GM21360 (cell line): ENCODE data around the gene METRN.

Source experiments
- ATAC-seq: cut with Tn5 transposase; IDR thresholded peaks from one replicate; pipeline ENCODE4 v1.9.1; 2021; ENCODE audit warnings: mild to moderate bottlenecking, moderate library complexity; ENCODE audit not compliant: unreplicated experiment

METRN gene

DNA sequence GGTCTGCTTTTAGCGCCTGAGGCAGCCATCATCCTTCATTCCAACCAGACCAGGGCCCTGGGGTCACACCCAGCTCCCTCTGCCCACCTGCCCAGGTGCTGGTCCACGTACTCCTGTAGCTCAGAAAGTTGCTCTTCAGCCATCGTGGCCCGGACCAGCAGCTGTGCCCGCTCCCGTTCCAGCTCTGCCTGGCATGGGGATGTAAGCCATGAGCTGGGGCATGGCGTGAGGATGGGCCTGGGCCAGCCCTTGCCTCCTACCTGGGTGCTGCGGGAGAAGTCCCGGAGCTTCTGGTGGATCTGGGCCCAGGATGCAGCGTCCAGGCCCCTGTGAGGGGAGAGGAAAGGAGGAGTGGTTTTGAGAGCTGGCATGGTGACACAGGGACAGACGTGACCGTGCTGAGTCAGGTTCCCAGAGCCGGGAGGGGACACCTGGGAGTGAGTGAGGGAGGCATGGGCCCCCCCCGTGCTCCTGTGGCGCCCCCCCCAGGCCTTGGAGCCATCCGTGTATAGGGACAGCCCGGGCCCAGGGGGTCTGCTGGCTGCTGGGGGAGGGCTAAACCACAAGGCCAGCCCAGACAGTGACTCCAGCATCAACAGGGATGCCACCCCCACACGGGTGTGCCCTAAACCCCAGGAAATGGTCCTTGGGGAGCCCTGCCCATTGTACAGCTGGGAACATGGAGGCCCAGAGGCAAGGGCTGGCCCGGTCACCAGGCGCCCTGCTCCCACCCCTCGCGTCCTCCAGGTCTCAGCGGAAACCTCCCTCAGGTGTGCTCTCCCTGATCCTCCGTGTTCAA lies 8.1 kb downstream of the METRN start:
- ATAC-seq, result no peak

DNA sequence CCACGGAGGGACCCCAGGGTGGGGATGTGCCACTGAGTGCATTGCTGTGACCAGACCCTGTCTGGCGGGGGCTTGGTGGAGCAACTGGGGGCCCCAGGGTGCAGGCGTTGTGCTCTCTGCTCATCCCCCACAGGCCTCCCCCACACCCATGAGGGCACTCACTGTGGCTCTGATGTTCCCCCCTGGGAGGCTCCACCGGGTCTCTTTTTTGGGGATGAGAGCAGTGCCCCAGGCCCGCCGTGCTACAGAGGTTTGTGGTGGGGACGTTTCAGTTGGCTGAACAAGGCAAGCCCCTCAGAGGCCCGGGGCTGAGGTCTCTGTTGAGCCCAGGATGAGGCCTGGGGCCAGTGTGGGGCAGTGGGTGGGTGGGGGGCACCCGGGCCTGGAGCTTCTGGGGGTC lies 8.8 kb downstream of the METRN start:
- ATAC-seq, result no peak

DNA sequence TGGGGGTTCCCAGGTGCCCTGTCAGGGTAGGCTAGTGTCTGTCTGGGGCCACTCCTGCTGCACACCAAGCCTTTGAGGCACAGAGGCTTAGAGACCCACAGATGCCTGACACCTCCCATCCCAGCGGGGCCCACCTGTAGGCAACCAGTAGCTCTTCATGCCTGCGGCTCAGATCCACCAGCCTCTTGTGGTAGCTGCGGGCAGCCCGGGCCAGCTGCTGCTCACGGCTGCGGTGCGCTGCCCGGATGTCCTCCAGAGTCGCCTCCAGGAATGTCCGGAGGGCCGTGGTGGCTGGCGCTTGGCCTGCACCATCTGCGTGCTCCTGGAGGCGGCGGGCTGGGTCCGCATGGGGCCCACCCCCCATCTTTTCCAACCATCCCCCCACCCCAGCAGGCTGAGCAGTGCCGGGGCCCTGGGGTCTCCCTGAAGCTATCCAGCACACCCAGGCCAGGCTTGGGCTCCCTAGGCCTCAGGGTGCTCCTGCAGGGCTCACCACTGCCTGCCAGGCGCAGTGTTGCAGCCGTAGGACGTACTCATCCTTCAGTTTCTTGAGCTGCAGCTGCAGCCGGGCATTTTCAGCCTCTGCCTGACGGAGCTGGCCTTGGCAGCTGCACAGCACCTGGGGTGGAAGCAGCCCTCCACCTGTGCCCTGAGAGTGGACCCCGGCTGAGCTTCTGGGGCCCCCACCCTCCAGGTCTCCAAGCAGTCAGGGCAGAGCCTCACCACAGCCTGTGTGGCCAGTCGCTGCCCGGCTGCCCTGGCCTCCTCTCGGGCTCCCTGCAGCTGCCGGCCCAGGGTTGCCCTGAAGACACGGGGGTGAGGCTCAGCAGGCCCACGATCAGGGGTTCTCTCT lies 9.5 kb downstream of the METRN start:
- ATAC-seq, result no peak

DNA sequence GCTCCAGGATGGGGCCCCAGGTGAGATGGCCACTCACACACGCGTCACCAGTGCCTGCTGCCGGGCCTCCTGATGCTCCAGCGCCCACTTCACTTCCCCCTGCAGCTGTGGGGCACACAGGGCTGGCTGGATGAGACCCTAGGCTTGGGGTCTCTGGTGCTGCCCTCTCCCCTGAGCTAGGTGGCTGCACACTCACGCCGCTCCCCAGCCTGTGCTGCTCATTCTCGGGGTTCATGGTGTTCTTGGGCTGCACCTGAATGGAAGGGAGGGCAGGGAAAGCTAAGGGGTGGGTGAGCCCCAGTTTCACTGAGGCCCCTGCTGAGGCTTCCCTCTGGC lies 10.1 kb downstream of the METRN start:
- no peak for ATAC-seq

DNA sequence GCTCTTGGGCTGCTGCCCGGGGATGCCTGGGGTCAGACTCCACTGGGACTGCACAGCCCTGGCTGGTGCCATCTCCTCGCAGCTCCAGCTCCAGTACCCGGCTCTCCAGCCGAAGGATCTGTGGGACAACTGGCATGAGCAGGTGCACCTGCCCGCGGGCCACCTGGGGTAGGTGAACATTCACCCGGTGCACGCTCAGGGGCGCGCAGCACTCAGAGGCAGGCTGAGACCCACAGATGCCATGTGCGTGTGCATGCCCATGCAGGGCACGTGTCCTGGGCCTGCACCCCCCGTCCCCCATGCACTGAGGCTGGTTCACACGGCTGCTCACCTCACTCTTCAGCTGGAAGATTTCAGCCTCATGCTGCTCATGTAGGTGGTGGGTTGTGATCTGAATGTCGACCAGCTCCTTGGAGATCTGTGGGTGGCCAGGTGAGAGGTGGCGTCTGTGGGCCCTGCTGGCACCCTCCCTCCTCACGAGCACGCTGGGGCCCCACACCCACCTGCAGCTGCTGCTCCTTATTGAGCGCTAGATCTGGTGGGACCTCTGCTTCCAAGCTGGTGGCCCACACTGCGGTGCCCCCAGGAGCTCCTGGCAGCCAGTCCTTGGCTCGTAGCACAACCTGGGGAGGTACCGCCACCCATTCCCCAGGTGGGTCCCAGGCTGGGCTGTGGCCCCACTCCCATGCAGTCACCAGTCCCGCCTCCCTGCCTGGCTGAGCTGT lies 10.7 kb downstream of the METRN start:
- ATAC-seq, result no peak

DNA sequence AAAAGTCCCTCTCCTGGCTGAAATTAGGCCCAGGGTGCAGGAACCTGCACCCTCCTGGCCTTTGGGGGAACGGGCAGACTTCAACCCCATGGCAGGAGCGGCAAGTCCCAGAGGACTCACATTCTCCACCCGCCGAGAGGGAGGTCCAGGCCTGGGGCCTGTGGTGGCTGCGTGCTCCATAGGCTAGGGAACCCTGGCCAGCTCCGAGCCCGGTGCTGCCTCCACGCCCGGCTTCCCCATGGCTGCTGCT lies 11.2 kb downstream of the METRN start:
- no peak for ATAC-seq

DNA sequence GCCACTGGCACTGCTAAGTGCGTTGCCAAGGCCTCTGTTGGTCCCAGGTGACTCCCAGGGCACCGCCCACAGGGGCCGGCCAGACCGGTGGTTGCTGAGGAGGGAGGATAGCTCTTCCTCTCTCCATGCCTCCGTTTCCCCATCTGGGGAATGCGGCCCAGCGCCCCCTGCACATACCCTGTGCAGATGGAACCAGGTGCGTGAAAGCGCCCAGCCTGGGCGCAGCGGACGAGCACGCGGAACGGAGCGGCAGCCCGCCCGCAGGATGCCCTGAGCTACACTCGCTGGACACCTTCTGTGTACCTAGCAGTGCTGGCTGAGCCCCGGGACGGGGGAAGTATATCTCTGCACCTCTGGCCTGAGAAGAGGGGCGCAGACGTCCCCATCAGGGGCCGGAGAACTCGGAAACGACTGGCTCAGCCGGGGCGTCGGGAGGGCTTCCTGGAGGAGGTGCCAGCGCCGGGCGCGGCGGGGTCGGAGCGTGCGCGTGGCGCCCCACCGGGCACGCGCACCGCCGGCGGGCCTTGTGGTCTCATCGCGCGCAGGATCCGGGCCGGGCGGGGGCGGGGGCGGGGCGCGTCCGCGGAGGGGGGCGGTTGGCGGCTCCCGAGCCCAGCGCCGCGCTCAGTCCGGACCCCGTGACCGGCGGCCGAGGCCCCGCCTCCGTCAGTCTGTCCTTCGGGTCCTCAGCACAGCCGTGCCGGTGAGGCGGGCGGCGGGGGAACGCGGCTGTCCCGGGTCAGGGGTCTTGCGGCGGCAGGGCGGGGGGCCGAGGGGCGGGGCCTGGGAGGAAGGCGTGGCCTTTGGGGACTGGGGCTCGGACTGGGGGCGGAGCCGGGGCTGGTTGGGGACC lies 11.7 kb downstream of the METRN start, which contains the start of the genes CCDC78 and HAGHL:
Gene CCDC78, minus strand, starts transcription at position 6 of the 853 bp plus-strand sequence. CDS start 76 bp downstream, outside the sequence.
Gene HAGHL, plus strand, starts transcription at position 669 of the 853 bp plus-strand sequence. CDS start 404 bp downstream, outside the sequence.
- no peak for ATAC-seq

DNA sequence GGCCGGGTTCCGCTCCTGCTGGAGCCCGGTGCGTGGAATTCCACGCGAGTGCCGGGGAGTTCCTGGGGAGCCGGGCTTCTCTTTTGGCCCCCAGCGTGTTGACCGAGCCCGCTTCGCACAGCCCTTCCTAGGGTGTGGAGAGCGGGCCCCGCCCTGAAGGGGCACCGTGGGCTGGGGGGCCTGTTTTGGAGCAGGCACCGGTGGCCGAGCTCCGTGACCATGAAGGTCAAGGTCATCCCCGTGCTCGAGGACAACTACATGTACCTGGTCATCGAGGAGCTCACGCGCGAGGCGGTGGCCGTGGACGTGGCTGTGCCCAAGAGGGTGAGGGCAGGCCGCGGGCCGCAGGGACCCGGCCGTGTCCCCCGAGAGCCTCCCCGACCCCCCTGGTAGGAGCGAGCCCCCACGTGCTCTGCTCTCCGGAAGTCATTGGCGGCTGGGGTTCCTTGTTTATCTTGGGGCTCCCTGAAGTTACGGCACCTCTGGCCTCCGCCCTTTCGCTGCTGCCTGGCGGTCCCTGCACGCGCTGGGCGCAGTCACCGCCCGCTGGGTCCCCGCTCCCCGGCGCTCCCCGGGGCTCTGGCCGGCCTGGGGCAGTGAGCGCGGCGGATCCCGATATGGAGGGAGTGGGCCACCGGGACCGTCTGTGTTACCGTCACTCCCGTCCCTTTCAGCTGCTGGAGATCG lies 12.5 kb downstream of the METRN start:
- ATAC-seq, result no peak

DNA sequence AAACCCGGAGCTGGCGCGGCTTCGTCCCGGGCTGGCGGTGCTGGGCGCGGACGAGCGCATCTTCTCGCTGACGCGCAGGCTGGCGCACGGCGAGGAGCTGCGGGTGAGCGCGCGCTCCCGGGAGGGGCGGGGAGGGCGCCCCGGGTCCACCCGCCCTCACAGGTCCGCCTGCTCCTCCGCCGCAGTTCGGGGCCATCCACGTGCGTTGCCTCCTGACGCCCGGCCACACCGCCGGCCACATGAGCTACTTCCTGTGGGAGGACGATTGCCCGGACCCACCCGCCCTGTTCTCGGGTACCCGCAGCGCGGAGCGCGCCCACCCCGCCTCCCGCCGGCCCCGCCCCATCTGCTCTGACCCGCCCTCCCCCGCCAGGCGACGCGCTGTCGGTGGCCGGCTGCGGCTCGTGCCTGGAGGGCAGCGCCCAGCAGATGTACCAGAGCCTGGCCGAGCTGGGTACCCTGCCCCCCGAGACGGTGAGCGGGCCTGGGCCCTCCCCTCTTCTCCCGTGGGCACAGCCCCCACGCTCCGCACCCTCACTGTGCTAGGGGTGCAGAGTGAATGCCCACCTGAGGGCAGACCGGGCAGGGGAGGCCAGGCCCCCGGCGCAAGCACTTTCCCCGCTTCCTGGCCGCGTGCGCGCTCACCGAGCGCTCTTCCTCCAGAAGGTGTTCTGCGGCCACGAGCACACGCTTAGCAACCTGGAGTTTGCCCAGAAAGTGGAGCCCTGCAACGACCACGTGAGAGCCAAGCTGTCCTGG lies 13.4 kb downstream of the METRN start:
- ATAC-seq, result no peak

DNA sequence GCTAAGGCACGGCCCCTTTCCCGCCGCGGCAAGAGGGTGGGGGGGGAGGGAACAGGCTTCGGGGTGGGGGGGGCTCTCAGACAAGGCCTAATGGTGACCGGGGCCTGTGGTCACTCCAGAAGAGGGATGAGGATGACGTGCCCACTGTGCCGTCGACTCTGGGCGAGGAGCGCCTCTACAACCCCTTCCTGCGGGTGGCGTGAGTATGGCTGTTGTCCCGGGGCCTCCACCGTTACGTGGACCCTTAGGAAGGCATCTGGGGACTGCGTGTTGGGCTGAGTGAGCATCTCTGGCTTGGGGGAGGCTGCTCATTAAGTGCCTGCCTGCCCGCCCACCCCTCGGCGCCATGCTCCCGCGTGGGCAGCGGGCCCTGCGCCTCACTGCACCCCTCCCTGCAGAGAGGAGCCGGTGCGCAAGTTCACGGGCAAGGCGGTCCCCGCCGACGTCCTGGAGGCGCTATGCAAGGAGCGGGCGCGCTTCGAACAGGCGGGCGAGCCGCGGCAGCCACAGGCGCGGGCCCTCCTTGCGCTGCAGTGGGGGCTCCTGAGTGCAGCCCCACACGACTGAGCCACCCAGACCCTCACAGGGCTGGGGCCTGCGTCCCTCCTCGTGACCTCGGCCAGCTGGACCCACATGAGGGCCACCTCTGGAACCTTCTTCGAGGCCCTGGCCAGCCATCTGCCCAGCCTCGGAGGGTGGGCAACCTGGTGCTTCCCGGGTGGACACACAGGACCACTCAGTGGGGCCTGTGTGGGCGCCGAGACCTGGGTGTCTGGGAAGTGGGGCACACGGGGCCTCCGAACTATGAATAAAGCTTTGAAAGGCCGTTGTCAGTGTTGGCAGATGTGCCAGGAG lies 14.2 kb downstream of the METRN start:
- no peak for ATAC-seq

DNA sequence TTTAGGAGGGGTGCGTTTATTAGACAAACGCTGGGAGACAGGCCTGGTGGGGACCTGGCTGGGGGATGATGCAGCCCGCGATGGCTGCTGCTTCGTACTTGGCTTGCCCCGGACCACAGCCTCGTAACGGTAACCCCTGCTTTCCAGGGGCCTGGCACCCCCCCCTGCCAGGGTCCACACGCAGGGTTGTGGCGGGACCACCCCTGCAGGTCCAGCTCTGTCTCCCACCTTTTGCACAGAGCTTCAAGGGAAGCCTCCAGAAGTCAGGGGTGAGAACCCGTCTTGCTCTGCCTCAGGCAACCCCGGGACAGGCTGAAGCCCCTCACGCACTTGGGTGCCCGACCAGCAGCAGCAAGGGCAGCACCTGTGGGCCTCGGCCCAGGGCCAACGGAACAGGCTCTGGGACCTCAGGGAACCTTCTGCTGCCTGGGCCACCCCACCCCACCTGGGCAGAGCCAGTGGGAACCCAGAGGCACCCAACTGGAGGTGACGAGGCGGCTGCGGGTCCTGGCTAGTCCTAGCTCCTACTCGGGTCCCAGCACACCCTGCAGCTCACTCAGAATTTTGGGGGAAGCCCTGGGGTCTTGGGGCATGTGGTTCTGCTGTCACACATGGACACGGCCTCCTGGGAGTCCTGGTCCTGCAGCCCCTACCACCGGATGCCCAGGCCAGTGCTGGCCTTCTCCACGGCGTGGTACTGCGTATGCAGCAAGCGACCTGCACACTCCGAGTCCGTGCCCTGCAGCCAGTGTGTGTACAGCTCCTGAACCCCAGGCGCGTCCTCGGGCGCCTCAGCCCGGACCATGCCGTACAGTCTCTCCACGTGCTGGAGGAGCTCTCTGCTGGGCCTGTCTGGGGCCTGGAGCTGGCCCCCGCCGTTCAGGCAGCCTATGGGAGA lies 15.1 kb downstream of the METRN start:
- no peak for ATAC-seq

DNA sequence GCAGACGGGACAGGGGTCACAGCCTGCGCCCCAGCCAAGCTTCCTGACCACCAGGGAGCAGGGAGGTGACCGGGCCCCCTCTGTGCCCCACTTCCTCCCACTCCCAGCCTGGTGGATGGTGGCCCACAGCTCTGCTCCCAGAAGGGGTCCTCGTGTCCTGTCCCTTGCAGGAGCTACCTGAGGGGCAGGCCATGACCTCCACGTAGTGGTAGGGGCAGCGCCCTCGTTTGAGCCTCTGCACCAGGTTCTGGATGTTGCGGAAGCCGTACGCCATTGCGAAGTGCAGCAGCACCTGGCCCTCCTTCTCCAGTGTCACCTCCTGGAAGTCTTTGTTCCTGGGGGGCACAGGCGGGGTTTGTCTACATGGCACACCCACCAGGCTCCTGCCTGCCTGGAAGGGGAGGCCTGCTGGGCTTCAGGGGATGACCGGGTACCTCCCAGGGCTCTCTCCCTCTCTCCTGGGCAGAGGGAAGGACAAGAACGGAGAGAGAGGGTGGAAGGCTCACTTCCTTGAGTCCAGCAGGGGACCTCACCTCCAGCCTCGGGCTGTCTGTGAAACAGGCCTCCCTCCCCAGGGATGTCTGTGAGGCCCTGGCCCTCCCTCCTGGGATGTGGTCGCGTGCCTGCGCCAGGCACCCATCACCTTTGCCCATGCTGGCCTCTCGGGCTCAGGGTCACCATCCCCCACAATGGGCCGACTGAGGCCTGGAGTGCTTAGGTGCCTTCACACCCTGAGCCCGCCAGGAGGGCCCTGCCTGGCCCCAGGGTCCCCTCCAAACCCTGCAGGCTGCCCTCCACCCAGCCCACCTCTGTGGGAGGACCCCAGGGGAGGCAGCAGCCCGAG lies 16.0 kb downstream of the METRN start:
- ATAC-seq, result no peak

DNA sequence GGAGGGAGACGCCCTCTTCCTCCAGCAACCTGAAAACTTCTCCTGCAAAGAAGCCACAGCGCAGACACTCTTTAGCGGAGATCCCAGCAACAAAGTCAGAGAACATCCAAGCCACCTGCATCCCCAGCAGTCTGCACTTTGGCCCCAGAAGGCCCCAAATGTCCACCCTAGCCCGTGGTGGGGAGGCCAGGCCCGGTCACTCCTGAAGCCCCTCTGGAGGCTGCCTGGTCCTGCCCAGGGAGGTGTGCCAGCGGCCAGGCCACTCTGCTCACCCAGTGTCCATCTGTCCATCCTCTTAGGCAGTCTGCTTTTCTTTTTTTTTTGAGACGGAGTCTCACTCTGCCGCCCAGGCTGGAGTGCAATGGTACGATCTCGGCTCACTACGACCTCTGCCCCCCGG lies 17.4 kb downstream of the METRN start:
- no peak for ATAC-seq

DNA sequence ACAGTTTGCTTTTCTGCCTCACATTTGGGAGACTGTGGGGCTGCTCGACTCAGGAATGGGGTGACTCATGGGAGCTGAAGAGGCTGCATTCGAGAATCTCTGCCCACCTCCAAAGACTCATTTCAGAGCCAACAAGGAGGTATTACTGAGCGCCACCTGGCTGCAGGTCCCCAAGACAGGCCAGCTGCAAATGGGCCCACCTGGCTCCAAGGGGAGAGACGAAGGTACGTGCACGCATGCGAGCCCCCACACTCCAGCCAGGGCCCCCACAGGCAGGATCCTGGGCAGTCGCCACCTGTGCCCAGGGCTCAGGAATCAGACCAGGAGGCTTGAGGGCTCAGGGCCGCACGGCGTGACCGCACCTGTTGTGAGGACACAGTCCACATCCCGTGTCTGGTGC lies 18.0 kb downstream of the METRN start:
- ATAC-seq, result no peak

DNA sequence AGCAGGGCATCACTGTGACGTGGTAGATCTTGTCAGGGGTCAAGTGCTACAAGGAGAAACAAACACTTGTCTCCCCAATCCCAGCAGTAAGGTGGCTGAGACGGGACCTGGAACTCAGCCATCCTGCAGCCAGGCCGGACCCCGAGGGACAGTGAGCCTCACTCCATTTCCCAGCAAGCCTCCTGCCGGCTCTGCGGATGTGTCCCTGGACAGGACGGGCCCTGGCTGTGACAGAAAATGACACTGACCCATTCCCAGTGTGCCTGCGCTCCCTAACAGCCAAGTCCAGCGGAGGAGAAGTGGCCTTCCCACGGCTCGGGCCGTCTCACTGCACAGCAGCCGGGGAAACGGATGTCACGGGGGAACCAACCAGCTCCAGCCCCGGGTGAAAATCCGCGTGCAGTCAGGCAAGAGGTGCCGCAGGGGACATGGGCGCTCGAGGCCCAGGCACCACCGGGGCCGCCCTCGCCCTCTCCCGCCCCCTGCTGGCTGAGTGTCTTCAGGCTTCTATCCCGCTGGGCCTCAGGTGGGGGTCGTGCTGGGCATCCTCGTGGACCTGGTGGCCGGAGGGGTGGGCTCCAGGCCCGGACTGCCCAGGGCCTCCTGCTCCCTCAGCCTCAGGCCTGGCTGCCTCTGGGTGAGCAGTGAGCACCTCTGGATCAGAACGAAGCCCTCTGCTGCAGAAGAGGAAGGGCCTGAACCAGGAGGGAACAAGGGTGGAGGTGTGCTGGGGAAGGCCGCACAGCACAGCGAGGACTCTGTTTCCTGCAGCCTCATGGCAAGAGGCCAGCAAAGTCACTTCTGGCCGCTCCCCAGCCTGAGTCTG lies 18.7 kb downstream of the METRN start:
- no peak for ATAC-seq
